Upper lobe of right lung (tissue), 1 donor: ENCODE results near the gene HACD2. TPM values are rescaled to one million over a fixed set of nuclear protein-coding genes. Genes with fewer than 3 reads are reported as not detected.

Experiments
- ATAC-seq: fragments of 200-7000 bp; cut with Tn5 transposase; one replicate; pipeline ENCODE4 v1.9.1; 2020; ENCODE audit warnings: mild to moderate bottlenecking, moderate library complexity
- DNase-seq: peaks from one replicate; pipeline ENCODE4 v3.0.0-alpha.2; 2020
- H3K27ac ChIP-seq: fragments of 200-600 bp; one replicate; pipeline ENCODE4 v1.8.0; 2022
- H3K27me3 ChIP-seq: fragments of 200-600 bp; one replicate; pipeline ENCODE4 v1.8.0; 2022; ENCODE audit warnings: mild to moderate bottlenecking
- H3K36me3 ChIP-seq: fragments of 200-600 bp; one replicate; pipeline ENCODE4 v1.8.0; 2022
- H3K4me1 ChIP-seq: fragments of 200-600 bp; one replicate; pipeline ENCODE4 v1.8.0; 2022
- H3K4me3 ChIP-seq: fragments of 200-600 bp; one replicate; pipeline ENCODE4 v1.8.0; 2022; ENCODE audit warnings: mild to moderate bottlenecking
- H3K9me3 ChIP-seq: fragments of 200-600 bp; one replicate; pipeline ENCODE4 v1.8.0; 2022
- intact Hi-C: fragments of 100-400 bp; cut with DNase I; formaldehyde crosslinking; loops from one replicate; pipeline ENCODE4 v1.11.0; 2022
- total RNA-seq: library from RNA; stranded (reverse); fragmentation: NEBNext Ultra II Directional; extraction: Animal tissue kit (Norgen Biotek cat#: 25700); gene quantifications from one replicate; pipeline ENCODE4 v1.2.1, GENCODE V29; 2021
- TF ChIP-seq, protein P1 (sequence below): fragments of 200-600 bp; IDR thresholded peaks from one replicate; pipeline ENCODE4 v1.8.0; 2022; ENCODE audit warnings: antibody characterized with exemption
- donor health status: DM: no; HTN: yes; CAD: no; lungs with severe emphysema.

The HACD2 gene
- total RNA-seq, 1 donor from 2014 or later = 47.2 TPM

DNA sequence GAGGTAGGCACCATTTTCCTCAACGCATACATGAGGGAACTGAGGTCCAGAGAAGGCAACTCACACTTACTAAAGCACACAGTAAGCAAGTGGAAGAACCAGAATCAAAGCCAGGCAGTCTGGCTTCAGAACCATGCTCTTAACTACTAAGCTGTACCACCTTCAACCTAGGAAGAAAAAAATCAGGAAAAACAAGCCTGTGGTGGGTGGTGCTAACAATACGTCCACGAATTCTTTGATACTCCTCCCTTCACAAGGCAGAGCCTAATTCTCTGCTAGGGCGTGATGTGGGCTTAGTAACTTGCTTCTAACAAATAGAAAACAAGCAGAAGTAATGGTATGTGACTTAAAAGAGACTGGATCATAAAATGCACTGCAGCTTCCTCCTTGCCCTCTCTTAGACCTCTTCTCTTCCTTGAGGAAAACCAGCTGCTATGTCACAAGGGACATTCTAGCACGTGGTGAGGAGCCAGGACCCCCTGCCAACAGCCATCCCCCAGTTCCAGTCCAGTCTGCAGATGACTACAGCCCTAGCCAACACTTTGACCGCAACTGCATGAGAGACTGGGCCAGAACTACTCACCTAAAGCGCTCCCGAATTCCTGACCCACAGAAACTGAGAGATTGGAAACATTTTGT lies 36.9 kb downstream of the HACD2 start:
- peaks cover 12% of the 10 kb centered on the region for H3K36me3 ChIP-seq
- H3K27me3 ChIP-seq = no peaks in the 10 kb centered on the region
- H3K27ac ChIP-seq = no peak overlapping the region
- H3K4me3 ChIP-seq = no peak overlapping the region
- DNase-seq (no peak), ATAC-seq (peak; percentile 37)
- intact Hi-C loops = no loop called here
- peaks cover 5% of the 10 kb centered on the region for H3K9me3 ChIP-seq
- no peaks in the 10 kb centered on the region for H3K4me1 ChIP-seq
- TF ChIP-seq, protein P1, sequence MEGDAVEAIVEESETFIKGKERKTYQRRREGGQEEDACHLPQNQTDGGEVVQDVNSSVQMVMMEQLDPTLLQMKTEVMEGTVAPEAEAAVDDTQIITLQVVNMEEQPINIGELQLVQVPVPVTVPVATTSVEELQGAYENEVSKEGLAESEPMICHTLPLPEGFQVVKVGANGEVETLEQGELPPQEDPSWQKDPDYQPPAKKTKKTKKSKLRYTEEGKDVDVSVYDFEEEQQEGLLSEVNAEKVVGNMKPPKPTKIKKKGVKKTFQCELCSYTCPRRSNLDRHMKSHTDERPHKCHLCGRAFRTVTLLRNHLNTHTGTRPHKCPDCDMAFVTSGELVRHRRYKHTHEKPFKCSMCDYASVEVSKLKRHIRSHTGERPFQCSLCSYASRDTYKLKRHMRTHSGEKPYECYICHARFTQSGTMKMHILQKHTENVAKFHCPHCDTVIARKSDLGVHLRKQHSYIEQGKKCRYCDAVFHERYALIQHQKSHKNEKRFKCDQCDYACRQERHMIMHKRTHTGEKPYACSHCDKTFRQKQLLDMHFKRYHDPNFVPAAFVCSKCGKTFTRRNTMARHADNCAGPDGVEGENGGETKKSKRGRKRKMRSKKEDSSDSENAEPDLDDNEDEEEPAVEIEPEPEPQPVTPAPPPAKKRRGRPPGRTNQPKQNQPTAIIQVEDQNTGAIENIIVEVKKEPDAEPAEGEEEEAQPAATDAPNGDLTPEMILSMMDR = no peak

DNA sequence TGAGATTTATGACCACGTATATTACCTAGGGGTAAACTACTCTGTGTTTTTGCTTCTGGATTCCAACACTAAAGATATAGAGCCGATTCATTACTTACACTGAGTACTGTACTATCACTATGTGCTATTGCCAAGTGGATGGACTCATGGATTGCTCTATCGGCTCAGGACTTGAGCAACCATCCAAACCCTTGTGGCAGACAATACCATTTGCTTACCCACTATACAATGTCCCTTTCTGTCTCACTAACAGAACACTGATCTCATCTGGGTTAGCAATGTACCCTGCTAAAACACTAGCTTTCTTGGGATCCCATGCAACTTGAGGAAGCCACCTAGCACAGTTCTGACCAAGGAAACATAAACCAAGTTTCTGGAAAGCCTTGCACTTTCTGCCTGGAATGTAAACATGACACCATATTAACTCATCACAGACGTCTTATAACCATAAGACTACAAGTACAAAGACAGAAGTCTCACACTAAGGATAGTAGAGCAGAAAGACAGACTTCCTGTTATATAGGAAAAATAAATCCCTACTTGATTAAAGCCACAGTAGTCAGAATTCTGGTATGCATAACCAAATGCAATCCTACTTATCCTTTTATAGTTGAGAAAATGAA lies 38.6 kb downstream of the HACD2 start:
- Histone ChIP-seq H3K4me3 (no peak overlapping the region), H3K9me3 (no peaks in the 10 kb centered on the region), H3K27ac (no peak overlapping the region), H3K27me3 (no peaks in the 10 kb centered on the region), H3K4me1 (no peaks in the 10 kb centered on the region), H3K36me3 (peaks cover 12% of the 10 kb centered on the region)
- TF ChIP-seq, protein P1 = no peak
- DNase-seq (no peak), ATAC-seq (no peak)
- intact Hi-C loops = no loop called here

DNA sequence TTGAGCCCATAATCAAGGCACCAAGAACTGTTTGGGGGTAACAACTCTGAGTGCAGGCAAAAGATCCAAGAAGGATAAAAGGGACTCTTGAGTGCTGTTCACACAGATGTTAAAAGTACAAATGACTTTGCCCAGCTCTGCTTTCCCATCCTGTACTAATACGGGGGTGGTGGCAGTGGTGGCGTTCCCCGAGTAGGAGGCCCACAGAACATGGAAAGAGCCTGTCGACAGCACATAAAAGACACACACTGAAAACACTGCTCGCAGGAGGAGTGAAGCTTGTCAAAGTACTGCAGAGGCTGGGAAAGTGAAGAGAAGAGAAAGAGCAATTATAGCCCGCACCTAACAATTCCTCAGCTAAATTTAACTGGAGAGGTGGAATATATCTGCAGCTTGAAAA lies 40.9 kb downstream of the HACD2 start:
- Histone ChIP-seq H3K4me3 (no peak overlapping the region), H3K27ac (no peak overlapping the region), H3K27me3 (no peaks in the 10 kb centered on the region), H3K4me1 (no peaks in the 10 kb centered on the region), H3K36me3 (no peaks in the 10 kb centered on the region), H3K9me3 (no peaks in the 10 kb centered on the region)
- DNase-seq (no peak), ATAC-seq (no peak)
- intact Hi-C loops = no loop called here
- TF ChIP-seq, protein P1 = no peak

DNA sequence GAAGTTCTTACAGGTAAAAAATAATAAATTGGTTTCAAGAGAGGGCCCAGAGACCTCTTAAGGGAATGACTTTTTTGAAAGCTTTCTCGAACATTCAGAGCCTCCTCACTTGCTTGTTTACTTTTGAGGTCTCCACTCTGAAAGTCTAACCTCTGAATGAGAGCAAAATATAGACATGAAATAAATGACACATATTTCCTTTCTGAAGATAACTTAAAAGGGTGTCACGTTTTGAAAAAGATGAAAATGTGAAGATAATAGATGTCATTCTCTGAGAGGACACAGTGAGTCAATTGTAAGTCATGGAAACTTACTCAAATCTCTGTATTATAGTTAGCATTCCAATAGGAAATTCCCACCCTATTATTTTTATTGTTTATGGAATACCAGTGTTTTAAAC lies 44.6 kb downstream of the HACD2 start:
- no peak overlapping the region for H3K27ac ChIP-seq
- no peak overlapping the region for H3K4me3 ChIP-seq
- H3K4me1 ChIP-seq = no peaks in the 10 kb centered on the region
- intact Hi-C loops = no loop called here
- no peaks in the 10 kb centered on the region for H3K9me3 ChIP-seq
- TF ChIP-seq, protein P1 = no peak
- H3K36me3 ChIP-seq = no peaks in the 10 kb centered on the region
- H3K27me3 ChIP-seq = no peaks in the 10 kb centered on the region
- DNase-seq = no peak
- no peak for ATAC-seq

DNA sequence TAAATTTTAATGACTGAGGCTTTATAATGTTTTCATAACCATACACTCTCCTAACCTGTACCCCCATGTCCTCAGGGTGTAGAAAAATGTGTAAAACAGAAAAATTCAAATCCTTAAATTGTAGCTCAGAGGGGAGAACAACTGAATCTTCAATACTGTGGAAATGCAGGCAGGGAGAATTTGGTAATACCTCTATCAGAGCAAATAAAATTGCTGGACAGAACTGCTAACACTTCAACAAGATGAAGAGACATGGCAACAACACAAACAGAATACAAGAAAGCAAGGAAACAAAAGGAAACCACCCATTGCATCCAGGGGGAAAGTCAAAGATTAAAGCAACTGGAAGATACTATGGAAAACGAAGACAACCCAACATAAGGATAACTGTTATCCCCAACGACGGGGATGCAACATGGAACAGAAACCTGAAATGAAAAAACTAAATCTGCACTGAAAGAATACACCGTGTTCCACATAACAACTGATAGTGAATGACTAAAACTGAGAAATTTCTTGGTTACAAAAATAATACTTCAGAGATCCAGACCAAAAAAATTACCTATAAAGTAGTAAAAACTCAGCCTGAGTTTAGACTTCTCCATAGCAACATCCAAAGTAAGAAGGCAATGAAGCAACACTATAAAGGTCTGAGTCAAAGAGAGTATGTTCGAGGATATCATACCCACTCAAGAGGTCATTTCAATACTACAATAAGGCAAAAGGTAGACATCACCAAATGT lies 48.5 kb downstream of the HACD2 start:
- Histone ChIP-seq H3K36me3 (no peaks in the 10 kb centered on the region), H3K27ac (no peak overlapping the region), H3K27me3 (no peaks in the 10 kb centered on the region), H3K9me3 (no peaks in the 10 kb centered on the region), H3K4me3 (no peak overlapping the region), H3K4me1 (no peaks in the 10 kb centered on the region)
- TF ChIP-seq, protein P1 = no peak
- ATAC-seq (no peak), DNase-seq (no peak)
- intact Hi-C loops = no loop called here
